WTC11 (cell line): ENCODE results near the gene CRTAP. TPM values are rescaled to one million over a fixed set of nuclear protein-coding genes. Genes with fewer than 3 reads are reported as not detected.
"Not testable (repeated sequence)": the region's sequence is repeated elsewhere in the genome, so short reads cannot be mapped to it uniquely, and the experiment has no call there.

Experiments
- ATAC-seq: fragments of 200-7000 bp; cut with Tn5 transposase; 2 replicates; pipeline ENCODE4 v1.10.0; 2021; ENCODE audit warnings: mild to moderate bottlenecking, moderate library complexity
- CTCF ChIA-PET: fragments of 300-600 bp; sonication (Branson Sonifier 250); formaldehyde crosslinking; loops from one replicate; lab custom pipeline; 2021; ENCODE audit warnings: antibody characterized with exemption; lab: Charles Lee
- POLR2A ChIA-PET: fragments of 350-600 bp; sonication (Branson Sonifier 250); formaldehyde crosslinking; loops from one replicate; lab custom pipeline; 2021; ENCODE audit warnings: antibody characterized with exemption; lab: Charles Lee
- DNase-seq: peaks from one replicate; pipeline ENCODE4 v3.0.0; 2021; ENCODE audit warnings: low spot score
- H3K27ac Mint-ChIP-seq: 2 replicates; pipeline ENCODE4 v1.8.0; 2021; ENCODE audit warnings: mixed read lengths
- H3K27me3 Mint-ChIP-seq: 2 replicates; pipeline ENCODE4 v1.8.0; 2021; ENCODE audit warnings: low read depth, mild to moderate bottlenecking, moderate library complexity, mixed read lengths
- H3K36me3 Mint-ChIP-seq: 2 replicates; pipeline ENCODE4 v1.8.0; 2021; ENCODE audit warnings: mixed read lengths
- H3K4me1 Mint-ChIP-seq: 2 replicates; pipeline ENCODE4 v1.8.0; 2022; ENCODE audit warnings: mixed read lengths
- H3K4me3 Mint-ChIP-seq: 2 replicates; pipeline ENCODE4 v1.8.0; 2021; ENCODE audit warnings: mild to moderate bottlenecking, moderate library complexity, mixed read lengths
- H3K9me3 Mint-ChIP-seq: 2 replicates; pipeline ENCODE4 v1.8.0; 2021; ENCODE audit warnings: mixed read lengths
- ATF2 ChIP-seq: sonication (generic); formaldehyde crosslinking; IDR thresholded peaks from 2 replicates; pipeline ENCODE4 v1.8.1; 2022; ENCODE audit warnings: low read depth, missing genetic modification reagents, borderline replicate concordance
- E2F5 ChIP-seq: sonication (generic); formaldehyde crosslinking; IDR thresholded peaks from 2 replicates; pipeline ENCODE4 v1.8.1; 2022; ENCODE audit warnings: mild to moderate bottlenecking, moderate library complexity, missing genetic modification reagents
- ELF4 ChIP-seq: sonication (generic); formaldehyde crosslinking; IDR thresholded peaks from 2 replicates; pipeline ENCODE4 v1.8.1; 2022; ENCODE audit warnings: low read depth, mild to moderate bottlenecking, moderate library complexity, missing genetic modification reagents
- FOXJ3 ChIP-seq: sonication (generic); formaldehyde crosslinking; IDR thresholded peaks from 2 replicates; pipeline ENCODE4 v1.9.0; 2021; ENCODE audit warnings: missing genetic modification reagents, mild to moderate bottlenecking, borderline replicate concordance
- HMGXB4 ChIP-seq: sonication (generic); formaldehyde crosslinking; IDR thresholded peaks from 2 replicates; pipeline ENCODE4 v1.8.1; 2023; ENCODE audit warnings: mild to moderate bottlenecking, moderate library complexity, missing genetic modification reagents
- NFE2L1 ChIP-seq: sonication (generic); formaldehyde crosslinking; IDR thresholded peaks from 2 replicates; pipeline ENCODE4 v1.8.1; 2023; ENCODE audit warnings: missing genetic modification reagents
- NR1H2 ChIP-seq: sonication (generic); formaldehyde crosslinking; IDR thresholded peaks from 2 replicates; pipeline ENCODE4 v1.9.0; 2021; ENCODE audit warnings: mild to moderate bottlenecking, moderate library complexity, missing genetic modification reagents
- PRRX2 ChIP-seq: fragments of 250-450 bp; sonication (Bioruptor Pico); IDR thresholded peaks from 2 replicates; pipeline ENCODE4 v1.8.0; 2021; ENCODE audit warnings: mild to moderate bottlenecking
- SMAD3 ChIP-seq: sonication (generic); formaldehyde crosslinking; IDR thresholded peaks from 2 replicates; pipeline ENCODE4 v1.8.0; 2022; ENCODE audit warnings: missing genetic modification reagents, mild to moderate bottlenecking, borderline replicate concordance
- TP53 ChIP-seq: sonication (generic); formaldehyde crosslinking; IDR thresholded peaks from 2 replicates; pipeline ENCODE4 v1.8.1; 2023; ENCODE audit warnings: mild to moderate bottlenecking, missing genetic modification reagents
- ZNF121 ChIP-seq: sonication (generic); formaldehyde crosslinking; IDR thresholded peaks from 2 replicates; pipeline ENCODE4 v1.8.0; 2023; ENCODE audit warnings: missing genetic modification reagents
- ZNF138 ChIP-seq: sonication (generic); formaldehyde crosslinking; conservative IDR thresholded peaks from 2 replicates; pipeline ENCODE4 v1.8.1; 2022; ENCODE audit warnings: mild to moderate bottlenecking, moderate library complexity, missing genetic modification reagents
- ZNF263 ChIP-seq: sonication (generic); formaldehyde crosslinking; IDR thresholded peaks from 2 replicates; pipeline ENCODE4 v1.8.1; 2022; ENCODE audit warnings: low read depth, mild to moderate bottlenecking, moderate library complexity, missing genetic modification reagents
- ZNF281 ChIP-seq: sonication (generic); formaldehyde crosslinking; IDR thresholded peaks from 2 replicates; pipeline ENCODE4 v1.8.0; 2023; ENCODE audit warnings: mild to moderate bottlenecking, missing genetic modification reagents
- ZNF317 ChIP-seq: sonication (generic); formaldehyde crosslinking; IDR thresholded peaks from 2 replicates; pipeline ENCODE4 v1.8.1; 2023; ENCODE audit warnings: low read depth, mild to moderate bottlenecking, moderate library complexity, missing genetic modification reagents, borderline replicate concordance
- ZNF425 ChIP-seq: fragments of 250-450 bp; sonication (Bioruptor Pico); conservative IDR thresholded peaks from 2 replicates; pipeline ENCODE4 v1.9.0; 2021; ENCODE audit warnings: mild to moderate bottlenecking
- ZNF512 ChIP-seq: sonication (generic); formaldehyde crosslinking; IDR thresholded peaks from 2 replicates; pipeline ENCODE4 v1.8.1; 2022; ENCODE audit warnings: missing genetic modification reagents, borderline replicate concordance
- ZNF671 ChIP-seq: fragments of 250-450 bp; sonication (Bioruptor Pico); IDR thresholded peaks from 2 replicates; pipeline ENCODE4 v1.8.0; 2021; ENCODE audit warnings: mild to moderate bottlenecking
- total RNA-seq: library from RNA; stranded (reverse); gene quantifications from 3 replicates; pipeline ENCODE4 v1.2.3, GENCODE V29; 2021

The CRTAP gene
- total RNA-seq, 1 experiment from 2014 or later, result 156 TPM

- POLR2A ChIA-PET, result no interaction called here
These were observed 67.4 kb downstream of the CRTAP start for GRCh38 chr3:33181229-33181628.

GRCh38 chr3:33181641-33182040, 67.8 kb downstream of the CRTAP start:
- H3K27me3 Mint-ChIP-seq, ATAC-seq, CTCF ChIA-PET, H3K4me3 Mint-ChIP-seq, H3K27ac Mint-ChIP-seq, POLR2A ChIA-PET, DNase-seq, H3K36me3 Mint-ChIP-seq, H3K4me1 Mint-ChIP-seq: not testable (repeated sequence)
- peaks cover 27% of the 10 kb centered on the region; the same call in 1 of the 2 replicates for H3K9me3 Mint-ChIP-seq

More at GRCh38 chr3:33181229-33181628, 67.4 kb downstream of the CRTAP start:
- H3K27me3 Mint-ChIP-seq, result no peaks in the 10 kb centered on the region
- no peak overlapping the region for H3K27ac Mint-ChIP-seq
- no peak overlapping the region for H3K4me3 Mint-ChIP-seq
- DNase-seq, result no peak
- CTCF ChIA-PET, result interaction anchor here (1.0 kb wide), 1 partner anchor 10 kb away, joined by 3 read pairs; no protein-coding TSS in a partner anchor
- peaks cover 27% of the 10 kb centered on the region; the same call in 1 of the 2 replicates for H3K9me3 Mint-ChIP-seq
- no peak for ATAC-seq
- H3K36me3 Mint-ChIP-seq, result no peaks in the 10 kb centered on the region
- no peaks in the 10 kb centered on the region for H3K4me1 Mint-ChIP-seq
- no peak for TF ChIP-seq NR1H2 (CRISPR knock-in tag)
- TF ChIP-seq FOXJ3, result no peak
- TF ChIP-seq ZNF121 (CRISPR knock-in tag), result no peak
- no peak for TF ChIP-seq PRRX2 (CRISPR knock-in tag)
- no peak for TF ChIP-seq E2F5 (CRISPR knock-in tag)
- TF ChIP-seq ZNF281 (CRISPR knock-in tag), result no peak
- TF ChIP-seq ZNF512 (CRISPR knock-in tag), result no peak
- no peak for TF ChIP-seq TP53 (CRISPR knock-in tag)
- no peak for TF ChIP-seq ZNF138 (CRISPR knock-in tag)
- no peak for TF ChIP-seq ZNF425 (CRISPR knock-in tag)
- no peak for TF ChIP-seq ZNF317
- TF ChIP-seq ELF4 (CRISPR knock-in tag), result no peak
- TF ChIP-seq SMAD3 (CRISPR knock-in tag), result no peak
- TF ChIP-seq HMGXB4, result no peak
- TF ChIP-seq ATF2 (CRISPR knock-in tag), result no peak
- no peak for TF ChIP-seq ZNF671 (CRISPR knock-in tag)
- TF ChIP-seq NFE2L1 (CRISPR knock-in tag), result no peak
- no peak for TF ChIP-seq ZNF263 (CRISPR knock-in tag)
- TF ChIP-seq, all 79 proteins: peak for 0
